Measurements from ENCODE around the gene CCNH. TPM values are rescaled to one million over a fixed set of nuclear protein-coding genes. Genes with fewer than 3 reads are reported as not detected.

CCNH gene
- 100 to 1,000 TPM; 171 to 305 (median 268) TPM for total RNA-seq
- total RNA-seq (2013) = 210 TPM

- intact Hi-C loops (cut with micrococcal nuclease) = loop anchor here (1.0 to 10.0 kb wide), 3 partner anchors 290 to 795 kb away; partner anchors contain the start of gene COX7C
- peaks cover 26% of the 10 kb centered on the region for H3K36me3 ChIP-seq (ENCODE audit: control insufficient read depth, insufficient read depth, low read length)
- peak within 1 kb of the TSS; percentile 94 for H3K4me3 ChIP-seq (ENCODE audit: low read length)
- Mint-ChIP-seq H3K27me3 (ENCODE audit: low read depth in 2 of 2) (peaks cover 10 to 25% of the 10 kb centered on the region in 2 donors), H3K4me1 (peaks cover 40 to 44% of the 10 kb centered on the region in 2 donors), H3K4me3 (peak within 1 kb of the TSS; percentile 97), H3K27ac (peak within 1 kb of the TSS; percentile 90 to 99), H3K9me3 (no peaks in the 10 kb centered on the region), H3K36me3 (peaks cover 10% of the 10 kb centered on the region)
- DNase-seq (peak; percentile 91 to 99), ATAC-seq (peak; percentile 93 to 99 (median 96))
- 1% methylated on average over 46 of the region's 46 CpGs for WGBS (ENCODE audit: insufficient coverage)
- no peaks in the 10 kb centered on the region for H3K9me3 ChIP-seq (ENCODE audit: control insufficient read depth, insufficient read depth, low read length)
- peaks cover 6% of the 10 kb centered on the region for H3K4me1 ChIP-seq (ENCODE audit: control insufficient read depth, insufficient read depth, low read length)
- no peak for TF ChIP-seq CTCF (IDR thresholded peaks at IDR 0.05)
- H3K27me3 ChIP-seq (ENCODE audit: control insufficient read depth, insufficient read depth, low read length) = no peaks in the 10 kb centered on the region
- peak within 1 kb of the TSS; percentile 97 for H3K27ac ChIP-seq (ENCODE audit: low read length)
These were observed at the start of gene CCNH for GRCh38 chr5:87412630-87413342. CCNH (minus strand) TSS chr5:87412930; CDS start chr5:87412794, 136 bp downstream.

- H3K4me1 ChIP-seq (ENCODE audit: control insufficient read depth, insufficient read depth, low read length) = no peaks in the 10 kb centered on the region
- DNase-seq (no peak), ATAC-seq (no peak)
- peaks cover 2% of the 10 kb centered on the region for H3K27me3 ChIP-seq (ENCODE audit: control insufficient read depth, insufficient read depth, low read length)
- peaks cover 17 to 21% of the 10 kb centered on the region in 2 donors for H3K27me3 Mint-ChIP-seq (ENCODE audit: low read depth in 2 of 2)
- H3K36me3 Mint-ChIP-seq = no peaks in the 10 kb centered on the region
- H3K9me3 ChIP-seq (ENCODE audit: control insufficient read depth, insufficient read depth, low read length) = no peaks in the 10 kb centered on the region
- no peak overlapping the region for H3K27ac ChIP-seq (ENCODE audit: low read length)
- H3K27ac Mint-ChIP-seq = no peak overlapping the region
- intact Hi-C loops (cut with micrococcal nuclease) = no loop called here
- H3K9me3 Mint-ChIP-seq = peaks cover 0 to 3% of the 10 kb centered on the region in 2 donors
- no peak for TF ChIP-seq CTCF (IDR thresholded peaks at IDR 0.05)
- no peaks in the 10 kb centered on the region for H3K4me1 Mint-ChIP-seq
- H3K36me3 ChIP-seq (ENCODE audit: control insufficient read depth, insufficient read depth, low read length) = no peaks in the 10 kb centered on the region
- H3K4me3 Mint-ChIP-seq = no peak overlapping the region
- H3K4me3 ChIP-seq (ENCODE audit: low read length) = no peak overlapping the region
These were observed 45.0 kb upstream of the CCNH start for GRCh38 chr5:87457706-87458105.

GRCh38 chr5:87453801-87454200, 41.1 kb upstream of the CCNH start:
- no CpG with 5 or more reads among the region's 1 CpG for WGBS (ENCODE audit: insufficient coverage)
- intact Hi-C loops (cut with micrococcal nuclease) = no loop called here
- H3K36me3 ChIP-seq (ENCODE audit: control insufficient read depth, insufficient read depth, low read length) = no peaks in the 10 kb centered on the region
- H3K9me3 Mint-ChIP-seq = no peaks in the 10 kb centered on the region
- TF ChIP-seq CTCF (IDR thresholded peaks at IDR 0.05) = no peak
- no peak overlapping the region for H3K27ac ChIP-seq (ENCODE audit: low read length)
- no peak overlapping the region for H3K4me3 Mint-ChIP-seq
- peaks cover 4% of the 10 kb centered on the region for H3K27me3 ChIP-seq (ENCODE audit: control insufficient read depth, insufficient read depth, low read length)
- no peak overlapping the region for H3K4me3 ChIP-seq (ENCODE audit: low read length)
- no peaks in the 10 kb centered on the region for H3K36me3 Mint-ChIP-seq
- no peaks in the 10 kb centered on the region for H3K4me1 Mint-ChIP-seq
- H3K4me1 ChIP-seq (ENCODE audit: control insufficient read depth, insufficient read depth, low read length) = no peaks in the 10 kb centered on the region
- DNase-seq (no peak), ATAC-seq (no peak)
- H3K9me3 ChIP-seq (ENCODE audit: control insufficient read depth, insufficient read depth, low read length) = no peaks in the 10 kb centered on the region
- peaks cover 16 to 30% of the 10 kb centered on the region in 2 donors for H3K27me3 Mint-ChIP-seq (ENCODE audit: low read depth in 2 of 2)
- no peak overlapping the region for H3K27ac Mint-ChIP-seq

- Histone ChIP-seq H3K4me1 (ENCODE audit: control insufficient read depth, insufficient read depth, low read length) (no peaks in the 10 kb centered on the region), H3K4me3 (ENCODE audit: low read length) (no peak overlapping the region), H3K36me3 (ENCODE audit: control insufficient read depth, insufficient read depth, low read length) (no peaks in the 10 kb centered on the region), H3K27me3 (ENCODE audit: control insufficient read depth, insufficient read depth, low read length) (peaks cover 2% of the 10 kb centered on the region), H3K9me3 (ENCODE audit: control insufficient read depth, insufficient read depth, low read length) (no peaks in the 10 kb centered on the region), H3K27ac (ENCODE audit: low read length) (no peak overlapping the region)
- Mint-ChIP-seq H3K4me1 (no peaks in the 10 kb centered on the region), H3K4me3 (no peak overlapping the region), H3K27me3 (ENCODE audit: low read depth in 2 of 2) (peaks cover 17 to 39% of the 10 kb centered on the region in 2 donors), H3K9me3 (no peaks in the 10 kb centered on the region), H3K27ac (no peak overlapping the region), H3K36me3 (no peaks in the 10 kb centered on the region)
- intact Hi-C loops (cut with micrococcal nuclease) = no loop called here
- TF ChIP-seq CTCF (IDR thresholded peaks at IDR 0.05) = no peak
- no peak for DNase-seq
- no peak for ATAC-seq
These were observed 40.1 kb upstream of the CCNH start for GRCh38 chr5:87452837-87453236.

All from natural killer cell (primary cell).